GM19043 (cell line): Measurements from ENCODE around the gene GTF2F2.
A peak's percentile ranks its signal among the peaks of the same experiment; 100 is the strongest.
"Not testable (repeated sequence)": the region's sequence is repeated elsewhere in the genome, so short reads cannot be mapped to it uniquely, and the experiment has no call there.

ENCODE experiments used
- ATAC-seq: cut with Tn5 transposase; IDR thresholded peaks from one replicate; pipeline ENCODE4 v1.9.1; 2021; ENCODE audit warnings: low read depth; ENCODE audit not compliant: unreplicated experiment

Gene GTF2F2

GRCh38 chr13:45298206-45298505, 177.8 kb downstream of the GTF2F2 start:
- ATAC-seq: no peak

GRCh38 chr13:45298550-45298949, 178.2 kb downstream of the GTF2F2 start:
- not testable (repeated sequence) for ATAC-seq

GRCh38 chr13:45299194-45299593, 178.9 kb downstream of the GTF2F2 start:
- no peak for ATAC-seq

GRCh38 chr13:45300190-45300985, 180.1 kb downstream of the GTF2F2 start:
- ATAC-seq: no peak

GRCh38 chr13:45301263-45301662, 181.0 kb downstream of the GTF2F2 start:
- ATAC-seq: no peak

- no peak for ATAC-seq
These were observed 182.2 kb downstream of the GTF2F2 start for GRCh38 chr13:45302507-45302906.

GRCh38 chr13:45303026-45303425, 182.7 kb downstream of the GTF2F2 start:
- no peak for ATAC-seq

GRCh38 chr13:45303866-45304265, 183.6 kb downstream of the GTF2F2 start:
- no peak for ATAC-seq

GRCh38 chr13:45305079-45305478, 184.8 kb downstream of the GTF2F2 start:
- no peak for ATAC-seq

GRCh38 chr13:45306966-45307365, 186.7 kb downstream of the GTF2F2 start:
- ATAC-seq: no peak

GRCh38 chr13:45310341-45311131, 190.2 kb downstream of the GTF2F2 start:
- peak; percentile 15 for ATAC-seq

- no peak for ATAC-seq
These were observed 194.5 kb downstream of the GTF2F2 start for GRCh38 chr13:45314822-45315221.

GRCh38 chr13:45315520-45316167, 195.3 kb downstream of the GTF2F2 start:
- no peak for ATAC-seq

GRCh38 chr13:45316338-45316737, 196.0 kb downstream of the GTF2F2 start:
- no peak for ATAC-seq

GRCh38 chr13:45316996-45317395, 196.7 kb downstream of the GTF2F2 start:
- no peak for ATAC-seq

- no peak for ATAC-seq
These were observed 200.7 kb downstream of the GTF2F2 start for GRCh38 chr13:45320876-45321629.

GRCh38 chr13:45325806-45326205, 205.5 kb downstream of the GTF2F2 start:
- ATAC-seq: no peak

- ATAC-seq: no peak
These were observed 207.1 kb downstream of the GTF2F2 start for GRCh38 chr13:45327253-45327955.

GRCh38 chr13:45328661-45329111, 208.4 kb downstream of the GTF2F2 start:
- no peak for ATAC-seq

GRCh38 chr13:45331123-45331619, 210.9 kb downstream of the GTF2F2 start:
- ATAC-seq: no peak
